LNCAP (cell line): ENCODE measurements around the gene CREB3L2.

ENCODE experiments used
- TF ChIP-seq, protein P1 (sequence below): fragments of 450-650 bp; IDR thresholded peaks from 2 replicates; pipeline ENCODE4 v1.5.1; 2017; ENCODE audit warnings: mild to moderate bottlenecking

CREB3L2 gene

GRCh38 chr7:137919987-137920386, 81.9 kb downstream of the CREB3L2 start:
- TF ChIP-seq, protein P1, sequence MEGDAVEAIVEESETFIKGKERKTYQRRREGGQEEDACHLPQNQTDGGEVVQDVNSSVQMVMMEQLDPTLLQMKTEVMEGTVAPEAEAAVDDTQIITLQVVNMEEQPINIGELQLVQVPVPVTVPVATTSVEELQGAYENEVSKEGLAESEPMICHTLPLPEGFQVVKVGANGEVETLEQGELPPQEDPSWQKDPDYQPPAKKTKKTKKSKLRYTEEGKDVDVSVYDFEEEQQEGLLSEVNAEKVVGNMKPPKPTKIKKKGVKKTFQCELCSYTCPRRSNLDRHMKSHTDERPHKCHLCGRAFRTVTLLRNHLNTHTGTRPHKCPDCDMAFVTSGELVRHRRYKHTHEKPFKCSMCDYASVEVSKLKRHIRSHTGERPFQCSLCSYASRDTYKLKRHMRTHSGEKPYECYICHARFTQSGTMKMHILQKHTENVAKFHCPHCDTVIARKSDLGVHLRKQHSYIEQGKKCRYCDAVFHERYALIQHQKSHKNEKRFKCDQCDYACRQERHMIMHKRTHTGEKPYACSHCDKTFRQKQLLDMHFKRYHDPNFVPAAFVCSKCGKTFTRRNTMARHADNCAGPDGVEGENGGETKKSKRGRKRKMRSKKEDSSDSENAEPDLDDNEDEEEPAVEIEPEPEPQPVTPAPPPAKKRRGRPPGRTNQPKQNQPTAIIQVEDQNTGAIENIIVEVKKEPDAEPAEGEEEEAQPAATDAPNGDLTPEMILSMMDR: no peak

GRCh38 chr7:137916980-137917645, 84.8 kb downstream of the CREB3L2 start:
- TF ChIP-seq, protein P1: no peak

DNA sequence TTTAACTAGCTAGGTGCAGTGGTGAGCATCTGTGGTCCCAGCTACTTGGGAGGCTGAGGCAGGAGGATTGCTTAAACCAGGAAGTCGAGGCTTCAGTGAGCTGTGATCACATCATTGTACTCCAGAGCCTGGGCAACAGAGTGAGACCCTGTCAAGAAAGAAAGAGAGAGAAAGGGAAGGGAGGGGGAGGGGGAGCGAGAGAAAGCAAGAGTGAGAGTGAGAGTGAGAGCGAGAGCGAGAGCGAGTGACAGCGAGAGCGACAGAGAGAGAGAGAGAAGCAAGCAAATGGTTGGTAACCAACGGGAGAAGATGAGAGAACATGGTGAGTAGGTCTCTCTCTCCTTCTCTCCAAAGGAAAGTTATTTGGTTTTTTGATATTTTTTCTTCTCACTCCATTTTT, 85.3 kb downstream of the CREB3L2 start:
- TF ChIP-seq, protein P1: no peak

DNA sequence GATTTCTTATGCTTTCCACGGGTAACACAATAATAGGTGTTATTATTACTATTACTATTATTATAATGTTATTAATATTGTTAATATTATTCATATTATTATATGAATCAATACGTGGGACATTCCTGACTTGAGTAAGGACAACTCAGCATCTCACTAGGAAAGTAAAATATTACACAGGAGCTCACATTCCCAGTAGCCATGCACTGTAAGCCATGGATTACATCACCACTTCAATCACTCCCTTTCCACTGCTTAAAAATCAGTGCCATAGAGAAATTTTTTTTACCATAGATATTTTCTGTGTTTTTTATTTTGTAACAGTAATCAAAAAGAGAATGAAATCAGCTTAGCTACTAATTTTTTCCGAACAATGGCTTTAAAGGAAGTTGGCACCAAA, 86.6 kb downstream of the CREB3L2 start:
- TF ChIP-seq, protein P1: no peak

DNA sequence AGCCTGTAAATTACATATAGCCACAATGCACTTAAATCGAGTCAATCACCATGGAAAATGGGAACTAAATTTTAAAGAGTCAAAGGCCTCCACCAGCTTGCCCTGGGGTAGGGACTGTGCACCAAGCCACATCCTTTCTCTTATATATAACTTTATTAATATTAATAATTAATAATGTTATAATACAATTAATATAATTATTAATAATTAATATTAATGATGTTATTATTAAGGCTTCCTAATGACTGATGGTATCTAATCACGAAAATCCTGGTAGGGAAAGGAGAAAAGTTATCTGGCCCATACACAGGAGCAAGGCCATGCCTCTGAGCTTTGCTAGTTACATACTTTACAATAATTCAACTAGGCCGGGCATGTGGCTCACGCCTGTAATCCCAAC, 87.9 kb downstream of the CREB3L2 start:
- TF ChIP-seq, protein P1: no peak

DNA sequence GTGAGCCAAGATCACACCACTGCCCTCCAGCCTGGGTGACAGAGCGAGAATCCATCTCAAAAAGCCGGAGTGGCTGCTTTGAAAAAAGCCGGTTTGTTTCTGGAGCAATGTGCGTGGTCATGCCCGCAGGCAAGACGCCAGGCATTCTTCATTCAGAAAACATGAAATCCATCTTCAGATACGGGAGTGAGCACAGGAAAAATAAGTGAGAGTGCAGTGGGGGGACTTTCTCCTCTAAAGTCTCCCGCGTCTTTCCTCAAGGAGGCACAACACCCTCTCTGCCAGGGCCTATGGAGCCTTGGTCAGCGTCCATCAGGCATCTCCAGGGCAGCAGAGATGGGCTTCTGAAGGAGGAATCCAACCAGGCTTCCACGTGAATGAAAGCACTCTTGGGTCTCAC, 92.8 kb downstream of the CREB3L2 start:
- TF ChIP-seq, protein P1: no peak

- TF ChIP-seq, protein P1: no peak
Observed at GRCh38 chr7:137908106-137908505, 93.8 kb downstream of the CREB3L2 start.

GRCh38 chr7:137904833-137905232, 97.1 kb downstream of the CREB3L2 start:
- TF ChIP-seq, protein P1: no peak
